Esophagus muscularis mucosa (tissue), 4 donors: ENCODE data around the gene MGAT4B. TPM values are rescaled to one million over a fixed set of nuclear protein-coding genes. Genes with fewer than 3 reads are reported as not detected.
A peak's percentile ranks its signal among the peaks of the same experiment; 100 is the strongest.

ENCODE experiments used
- DNase-seq: peaks from one replicate; pipeline ENCODE4 v3.0.0-alpha.2; 2017; ENCODE audit errors: extremely low spot score
- H3K27ac ChIP-seq, 4 donors: fragments of 200-600 bp; sonication (generic); replicated peaks in 1 of 4; 1 replicate in 3 of 4; 2 replicates in 1 of 4; pipeline ENCODE4 v1.5.1; 2016 to 2019; ENCODE audit warnings: mild to moderate bottlenecking in 1 of 4
- H3K27me3 ChIP-seq, 4 donors: fragments of 200-600 bp; sonication (generic); one replicate each; pipeline versions ENCODE4 v1.5.1 to v1.6.0; 2016 to 2019
- H3K36me3 ChIP-seq, 4 donors: fragments of 200-600 bp; sonication (generic); one replicate each; pipeline ENCODE4 v1.5.1; 2016 to 2019
- H3K4me1 ChIP-seq, 4 donors: fragments of 200-600 bp; sonication (generic); one replicate each; pipeline ENCODE4 v1.5.1; 2016 to 2019
- H3K4me3 ChIP-seq, 4 donors: fragments of 200-600 bp; sonication (generic); 1 replicate in 2 of 4; 2 replicates in 2 of 4; pipeline ENCODE4 v1.5.1; 2016 to 2019; ENCODE audit warnings: mild to moderate bottlenecking in 4 of 4, moderate library complexity in 1 of 4
- H3K9me3 ChIP-seq, 4 donors: fragments of 200-600 bp; sonication (generic); 1 replicate in 3 of 4; 2 replicates in 1 of 4; pipeline ENCODE4 v1.5.1; 2016 to 2019
- CTCF ChIP-seq, 3 experiments: fragments of 200-600 bp in 2 of 3; fragments of 450-650 bp in 1 of 3; sonication (generic) in 2 of 3; IDR thresholded peaks; one replicate each; pipeline ENCODE4 v1.5.1; 2017 to 2019; ENCODE audit warnings: antibody characterized with exemption in 3 of 3, mild to moderate bottlenecking in 2 of 3, moderate library complexity in 1 of 3
- EP300 ChIP-seq: sonication (generic); formaldehyde crosslinking; IDR thresholded peaks from one replicate; pipeline ENCODE4 v1.6.1; 2017; ENCODE audit warnings: antibody characterized with exemption
- POLR2A ChIP-seq: fragments of 450-650 bp; IDR thresholded peaks from one replicate; pipeline ENCODE4 v1.6.1; 2017; ENCODE audit warnings: antibody characterized with exemption, moderate library complexity, mild to moderate bottlenecking, low read depth
- POLR2AphosphoS5 ChIP-seq, 2 donors: sonication (generic); formaldehyde crosslinking; IDR thresholded peaks; one replicate each; pipeline ENCODE4 v1.6.1; 2017; ENCODE audit warnings: antibody characterized with exemption in 2 of 2
- WGBS: methylation state at CpG from one replicate; pipeline ENCODE4 v1.1.5; 2018; 5-methylcytosine and 5-hydroxymethylcytosine counted together
- intact Hi-C: fragments of 100-400 bp; cut with DNase I; formaldehyde crosslinking; loops from one replicate; pipeline ENCODE4 v1.15.1; 2023
- total RNA-seq, 4 donors: library from RNA; depleted of rRNA; stranded (reverse); fragments of >200 nt; gene quantifications; one replicate each; pipeline versions ENCODE4 v1.1.0 to v1.2.1, GENCODE V29; 2016

Gene MGAT4B
- total RNA-seq, 4 donors from 2014 or later: 47.1 to 70.6 (median 59.2) TPM

GRCh38 chr5:179802207-179802883 lies 4.3 kb downstream of the MGAT4B start:
- no peak overlapping the region for H3K4me3 ChIP-seq
- 81% methylated on average over 10 of the region's 19 CpGs for WGBS
- H3K36me3 ChIP-seq: peaks cover 36 to 49% (median 43%) of the 10 kb centered on the region in 4 donors
- H3K4me1 ChIP-seq: peaks cover 41 to 56% (median 48%) of the 10 kb centered on the region in 4 donors
- DNase-seq: no peak
- no peak overlapping the region for H3K27ac ChIP-seq
- no peaks in the 10 kb centered on the region for H3K27me3 ChIP-seq
- no peaks in the 10 kb centered on the region for H3K9me3 ChIP-seq
- no peak for TF ChIP-seq POLR2A
- no peak for TF ChIP-seq CTCF (IDR thresholded peaks at IDR 0.05)
- TF ChIP-seq EP300: no peak
- no peak for TF ChIP-seq POLR2AphosphoS5 (IDR thresholded peaks at IDR 0.05)
- intact Hi-C loops: no loop called here

DNA sequence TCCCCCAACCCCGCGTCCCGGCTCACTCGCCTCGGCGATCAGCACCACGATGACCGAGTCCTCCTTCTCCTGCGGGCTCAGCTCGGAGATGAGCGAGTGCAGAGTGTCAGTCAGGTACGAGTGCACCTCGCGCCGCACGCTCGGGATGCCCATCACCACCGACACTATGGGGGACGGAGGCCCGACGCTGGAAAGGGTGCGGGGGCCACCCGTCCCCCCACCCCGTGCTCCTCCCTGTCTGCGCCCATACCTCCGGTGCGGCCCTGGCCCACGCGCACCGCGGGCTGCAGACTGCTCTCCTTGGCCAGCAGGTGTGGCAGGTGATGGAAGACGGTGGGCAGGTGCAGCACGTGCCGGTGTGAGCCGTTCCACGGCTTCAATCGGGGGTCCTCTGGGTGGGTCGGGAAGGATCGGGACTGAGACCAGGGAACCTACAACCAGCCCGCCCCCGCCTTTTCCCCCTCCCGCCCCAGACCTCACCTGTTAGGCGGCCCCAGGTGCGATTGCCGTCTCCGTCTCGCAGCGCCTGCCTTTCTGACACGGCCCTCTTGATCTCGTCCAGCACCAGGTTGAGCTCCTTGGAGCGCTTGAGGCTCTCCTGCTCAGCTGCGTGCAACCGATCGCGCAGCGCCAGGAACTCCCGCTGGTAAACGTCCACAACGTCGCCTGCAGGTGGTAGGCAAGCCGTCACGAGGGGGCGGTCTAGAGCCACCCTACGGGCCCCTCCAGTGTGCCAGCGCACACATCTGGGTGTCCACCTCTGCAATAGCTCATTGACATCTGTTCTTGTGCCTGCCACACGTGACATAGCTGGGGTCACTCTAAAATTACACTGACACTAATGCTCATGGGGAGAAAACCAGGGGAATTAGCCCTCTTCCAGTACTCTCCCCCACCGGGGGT lies 5.1 kb downstream of the MGAT4B start:
- peaks cover 38 to 56% (median 46%) of the 10 kb centered on the region in 4 donors for H3K36me3 ChIP-seq
- no peaks in the 10 kb centered on the region for H3K27me3 ChIP-seq
- H3K4me1 ChIP-seq: peaks cover 48 to 63% (median 54%) of the 10 kb centered on the region in 4 donors
- no peak for DNase-seq
- H3K27ac ChIP-seq: no peak overlapping the region
- 74% methylated on average over 24 of the region's 67 CpGs for WGBS
- H3K4me3 ChIP-seq: no peak overlapping the region
- TF ChIP-seq CTCF (IDR thresholded peaks at IDR 0.05): peak; percentile 67 to 83 (median 69)
- no peak for TF ChIP-seq EP300
- TF ChIP-seq POLR2AphosphoS5 (IDR thresholded peaks at IDR 0.05): peak; percentile 43
- no peak for TF ChIP-seq POLR2A
- no peaks in the 10 kb centered on the region for H3K9me3 ChIP-seq
- intact Hi-C loops: no loop called here

GRCh38 chr5:179800696-179801201 lies 5.9 kb downstream of the MGAT4B start:
- peaks cover 52 to 70% (median 59%) of the 10 kb centered on the region in 4 donors for H3K4me1 ChIP-seq
- H3K27me3 ChIP-seq: no peaks in the 10 kb centered on the region
- no peak for TF ChIP-seq CTCF (IDR thresholded peaks at IDR 0.05)
- TF ChIP-seq EP300: no peak
- no peak for TF ChIP-seq POLR2A
- no peak for TF ChIP-seq POLR2AphosphoS5 (IDR thresholded peaks at IDR 0.05)
- intact Hi-C loops: no loop called here
- no peak overlapping the region for H3K4me3 ChIP-seq
- 78% methylated on average over 12 of the region's 12 CpGs for WGBS
- H3K9me3 ChIP-seq: no peaks in the 10 kb centered on the region
- H3K27ac ChIP-seq: no peak overlapping the region
- no peak for DNase-seq
- H3K36me3 ChIP-seq: peaks cover 38 to 56% (median 46%) of the 10 kb centered on the region in 4 donors

DNA sequence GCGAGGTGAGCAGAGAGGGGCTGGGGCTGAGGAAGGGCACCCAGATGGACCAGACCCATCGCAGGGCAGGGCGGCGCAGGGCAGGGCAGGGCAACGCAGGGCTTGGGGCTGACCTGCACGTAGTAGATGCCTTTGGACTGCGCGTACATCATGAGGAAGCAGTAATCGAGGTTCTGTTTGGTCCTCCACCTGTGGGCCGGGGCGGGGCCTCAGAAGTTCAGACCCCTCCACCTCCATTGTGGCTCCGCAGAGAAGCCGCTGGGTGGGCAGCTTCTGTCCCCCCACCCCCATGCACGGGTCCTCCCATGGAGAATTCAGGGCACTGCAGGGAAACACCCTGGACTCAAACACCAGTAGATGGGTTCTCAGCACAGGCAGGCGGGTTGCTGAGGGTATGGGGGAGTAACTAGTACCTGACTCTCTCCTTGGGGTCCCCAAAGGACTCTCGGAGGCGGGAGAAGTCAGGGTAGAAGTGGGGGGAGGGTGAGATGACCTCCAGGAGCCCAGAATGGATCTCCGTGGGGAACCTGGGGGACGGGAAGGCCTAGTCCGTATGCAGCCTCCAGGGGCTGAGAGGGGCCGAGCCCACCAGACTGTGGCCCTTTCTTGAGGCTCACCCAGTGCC lies 6.5 kb downstream of the MGAT4B start:
- 94% methylated on average over 20 of the region's 21 CpGs for WGBS

More for the DNA sequence above, 6.5 kb downstream of the MGAT4B start:
- no peak overlapping the region for H3K27ac ChIP-seq
- intact Hi-C loops: no loop called here
- H3K27me3 ChIP-seq: no peaks in the 10 kb centered on the region
- no peak for DNase-seq
- peaks cover 38 to 56% (median 46%) of the 10 kb centered on the region in 4 donors for H3K36me3 ChIP-seq
- H3K4me3 ChIP-seq: no peak overlapping the region
- H3K9me3 ChIP-seq: no peaks in the 10 kb centered on the region
- peaks cover 54 to 70% (median 60%) of the 10 kb centered on the region in 4 donors for H3K4me1 ChIP-seq
- TF ChIP-seq POLR2AphosphoS5 (IDR thresholded peaks at IDR 0.05) (no peak), EP300 (no peak), POLR2A (no peak), CTCF (IDR thresholded peaks at IDR 0.05) (no peak)
